ENCODE data around the gene OGG1. TPM values are rescaled to one million over a fixed set of nuclear protein-coding genes. Genes with fewer than 3 reads are reported as not detected.
A peak's percentile ranks its signal among the peaks of the same experiment; 100 is the strongest.

OGG1 gene
- total RNA-seq, 6 experiments from 2014 or later = 12.3 to 27.8 (median 15.7) TPM

- intact Hi-C loops (cut with DNase I) = no loop called here
- Histone ChIP-seq H3K4me1 (peaks cover 0 to 13% (median 0%) of the 10 kb centered on the region in 4 donors), H3K27me3 (peaks cover 0 to 8% of the 10 kb centered on the region in 2 donors), H3K4me3 (no peak overlapping the region), H3K9me3 (no peaks in the 10 kb centered on the region), H3K27ac (no peak overlapping the region), H3K36me3 (peaks cover 0 to 13% (median 1%) of the 10 kb centered on the region in 4 donors)
- 81% methylated on average over 3 of the region's 4 CpGs for WGBS (ENCODE audit: insufficient coverage, low coverage, low lambda C conversion rate, missing lambda C conversion rate)
- TF ChIP-seq POLR2A (IDR thresholded peaks at IDR 0.05) (no peak), CTCF (IDR thresholded peaks at IDR 0.05) (no peak)
- DNase-seq = no peak
- ATAC-seq = no peak
Observed at GRCh38 chr3:9703240-9703639, 46.5 kb upstream of the OGG1 start.

GRCh38 chr3:9703736-9704346 is 45.9 kb upstream of the OGG1 start, which contains the start of gene CPNE9:
CPNE9 (plus strand) TSS chr3:9703833; CDS start chr3:9703997, 164 bp downstream.
- 5% methylated on average over 7 of the region's 56 CpGs for WGBS (ENCODE audit: insufficient coverage, low coverage, low lambda C conversion rate, missing lambda C conversion rate)
- Histone ChIP-seq H3K27me3 (peaks cover 0 to 8% of the 10 kb centered on the region in 2 donors), H3K36me3 (peaks cover 0 to 13% (median 0%) of the 10 kb centered on the region in 4 donors), H3K4me1 (peaks cover 0 to 13% (median 0%) of the 10 kb centered on the region in 4 donors), H3K9me3 (no peaks in the 10 kb centered on the region), H3K4me3 (no peak within 1 kb of the TSS), H3K27ac (no peak within 1 kb of the TSS)
- intact Hi-C loops (cut with DNase I) = no loop called here
- TF ChIP-seq POLR2A (IDR thresholded peaks at IDR 0.05) = no peak
- TF ChIP-seq CTCF (IDR thresholded peaks at IDR 0.05) = no peak
- ATAC-seq = peak; percentile 16 to 40 (median 34)
- no peak for DNase-seq

GRCh38 chr3:9704347-9705322 is 45.1 kb upstream of the OGG1 start:
- Histone ChIP-seq H3K27ac (no peak overlapping the region), H3K4me3 (no peak overlapping the region), H3K4me1 (peaks cover 0 to 13% (median 0%) of the 10 kb centered on the region in 4 donors), H3K9me3 (no peaks in the 10 kb centered on the region), H3K36me3 (peaks cover 0 to 13% (median 0%) of the 10 kb centered on the region in 4 donors), H3K27me3 (peaks cover 0 to 8% of the 10 kb centered on the region in 2 donors)
- no peak for TF ChIP-seq POLR2A (IDR thresholded peaks at IDR 0.05)
- no peak for TF ChIP-seq CTCF (IDR thresholded peaks at IDR 0.05)
- intact Hi-C loops (cut with DNase I) = no loop called here
- ATAC-seq (peak; percentile 40 to 60 (median 56)), DNase-seq (no peak)
- WGBS (ENCODE audit: insufficient coverage, low coverage, low lambda C conversion rate, missing lambda C conversion rate) = 4% methylated on average over 13 of the region's 62 CpGs

GRCh38 chr3:9710174-9710739 is 39.5 kb upstream of the OGG1 start:
- TF ChIP-seq POLR2A (IDR thresholded peaks at IDR 0.05) = no peak
- no peak for TF ChIP-seq CTCF (IDR thresholded peaks at IDR 0.05)
- Histone ChIP-seq H3K4me3 (no peak overlapping the region), H3K4me1 (no peaks in the 10 kb centered on the region), H3K27me3 (no peaks in the 10 kb centered on the region), H3K27ac (no peak overlapping the region), H3K36me3 (no peaks in the 10 kb centered on the region), H3K9me3 (no peaks in the 10 kb centered on the region)
- 61% methylated on average over 3 of the region's 3 CpGs for WGBS (ENCODE audit: insufficient coverage, low coverage, low lambda C conversion rate, missing lambda C conversion rate)
- DNase-seq (no peak), ATAC-seq (no peak)
- intact Hi-C loops (cut with DNase I) = no loop called here

Data from right lobe of liver (tissue), 6 donors.